MG63 (cell line): Measurements from ENCODE around the gene HOXA3. TPM values are rescaled to one million over a fixed set of nuclear protein-coding genes. Genes with fewer than 3 reads are reported as not detected.

ENCODE experiments used
- DNase-seq: peaks from one replicate; pipeline ENCODE4 v3.0.0-alpha.2; 2020
- H3K27me3 ChIP-seq: fragments of 250-450 bp; sonication (Bioruptor Pico); 2 replicates; pipeline ENCODE4 v1.5.1; 2020; ENCODE audit warnings: mild to moderate bottlenecking, moderate library complexity
- H3K36me3 ChIP-seq: fragments of 250-450 bp; sonication (Bioruptor Pico); 2 replicates; pipeline ENCODE4 v1.5.1; 2020; ENCODE audit warnings: mild to moderate bottlenecking, moderate library complexity
- H3K4me3 ChIP-seq: fragments of 250-450 bp; sonication (Bioruptor Pico); 2 replicates; pipeline ENCODE4 v1.5.1; 2020; ENCODE audit warnings: mild to moderate bottlenecking, moderate library complexity
- H3K9me3 ChIP-seq: fragments of 250-450 bp; sonication (Bioruptor Pico); 2 replicates; pipeline ENCODE4 v1.5.1; 2020; ENCODE audit warnings: mild to moderate bottlenecking, moderate library complexity
- total RNA-seq: library from RNA; depleted of rRNA; stranded (reverse); fragments of >200 nt; shearing (Covaris generic); gene quantifications from 2 replicates; pipeline ENCODE4 v1.2.3, GENCODE V29; 2014; ENCODE audit warnings: low replicate concordance

HOXA3 gene
- total RNA-seq, 1 experiment from 2014 or later, result not detected

DNA sequence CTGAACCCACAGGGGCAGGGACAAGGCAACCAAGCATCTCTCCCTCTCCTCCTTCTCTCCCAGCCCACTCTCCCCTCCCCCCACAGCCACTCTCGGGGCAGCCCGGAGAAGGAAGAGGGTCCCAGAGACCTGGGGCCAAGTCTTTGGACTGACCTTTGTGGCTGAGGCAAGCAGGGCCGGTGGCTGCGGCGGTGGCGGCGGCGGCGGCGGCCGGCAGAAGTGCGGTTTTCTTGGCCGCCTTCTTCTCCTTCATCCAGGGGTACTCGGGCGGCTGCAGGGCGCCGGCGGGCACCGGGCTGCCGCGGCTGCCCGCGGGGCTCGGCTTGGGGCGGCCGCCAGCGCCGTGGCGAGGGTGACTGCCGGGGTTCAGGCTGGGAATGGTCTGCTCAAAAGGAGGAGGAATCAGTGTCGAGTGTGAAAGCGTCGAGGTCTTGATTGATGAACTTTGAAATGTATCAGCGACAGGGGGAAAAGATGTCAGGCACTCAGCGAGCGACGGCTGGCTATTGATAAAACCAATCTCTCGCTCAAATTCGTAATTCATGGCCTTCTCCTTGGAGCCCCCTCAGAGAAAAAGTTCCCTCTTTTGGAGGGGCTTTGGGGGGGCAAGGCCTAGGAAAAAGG lies 50.3 kb downstream of the HOXA3 start:
- DNase-seq, result no peak

DNA sequence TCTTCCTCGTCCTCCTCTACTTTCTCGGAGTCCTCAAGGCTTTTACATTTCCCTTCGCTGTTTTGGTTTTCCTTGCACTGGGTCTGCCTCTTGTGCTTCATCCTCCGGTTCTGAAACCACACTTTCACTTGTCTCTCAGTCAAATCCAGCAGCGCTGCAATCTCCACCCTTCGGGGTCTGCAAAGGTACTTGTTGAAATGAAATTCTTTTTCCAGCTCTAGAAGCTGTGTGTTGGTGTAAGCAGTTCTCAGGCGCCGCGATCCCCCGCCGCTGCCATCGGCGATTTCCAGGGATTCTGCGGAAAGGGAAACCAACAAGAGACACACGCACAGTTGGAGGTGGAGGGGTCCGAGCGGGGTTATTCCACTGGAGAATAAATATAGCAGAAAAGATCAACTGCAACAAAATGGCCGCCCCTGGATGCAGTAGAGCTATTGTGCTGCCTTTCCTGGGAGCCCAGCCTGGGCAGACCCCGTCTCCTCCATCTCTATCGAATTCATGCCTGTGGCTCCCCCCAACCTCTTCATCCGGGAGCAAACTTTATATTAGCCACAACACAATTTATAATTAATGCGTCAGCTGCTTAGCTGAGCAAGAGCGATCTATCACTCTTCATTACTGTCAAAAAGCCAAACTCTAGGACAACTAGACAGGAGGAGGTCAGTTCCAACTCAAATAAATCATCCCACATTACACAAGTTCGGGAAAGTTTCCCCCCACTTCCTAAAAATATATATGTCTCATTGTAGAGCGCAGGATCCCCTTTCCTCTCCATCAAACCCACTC lies 51.0 kb downstream of the HOXA3 start:
- Histone ChIP-seq H3K36me3 (peaks cover 20% of the 10 kb centered on the region), H3K9me3 (no peaks in the 10 kb centered on the region), H3K27me3 (no peaks in the 10 kb centered on the region), H3K4me3 (no peak overlapping the region)
- DNase-seq, result no peak

More for the DNA sequence above, 50.3 kb downstream of the HOXA3 start:
- H3K27me3 ChIP-seq, result no peaks in the 10 kb centered on the region
- no peaks in the 10 kb centered on the region for H3K9me3 ChIP-seq
- no peak overlapping the region for H3K4me3 ChIP-seq
- peaks cover 20% of the 10 kb centered on the region for H3K36me3 ChIP-seq

DNA sequence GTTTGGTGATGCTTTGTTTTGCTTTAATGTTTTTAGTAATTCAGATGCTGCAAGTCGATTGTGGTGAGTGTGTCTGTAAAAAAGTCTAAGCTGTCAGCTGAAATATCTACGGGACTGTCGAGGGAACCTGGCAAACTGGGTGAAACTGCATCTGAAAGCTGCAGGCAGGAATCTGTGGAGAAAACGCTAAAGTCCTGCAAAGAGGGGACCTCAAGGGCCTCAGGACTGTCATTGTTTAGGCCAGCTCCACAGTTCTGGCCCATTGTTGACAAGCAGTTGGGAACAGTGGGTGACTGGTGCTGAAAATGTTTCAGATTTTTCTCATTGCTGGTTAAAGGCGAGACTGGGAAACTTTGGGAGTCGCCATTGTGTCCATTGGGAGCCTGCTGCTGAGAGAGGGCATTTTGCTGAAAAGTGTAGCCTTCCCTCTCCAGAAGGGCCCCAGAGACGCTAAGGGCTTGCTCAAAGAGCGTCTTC lies 51.7 kb downstream of the HOXA3 start:
- no peaks in the 10 kb centered on the region for H3K27me3 ChIP-seq
- no peak overlapping the region for H3K4me3 ChIP-seq
- DNase-seq, result no peak
- H3K36me3 ChIP-seq, result peaks cover 20% of the 10 kb centered on the region
- H3K9me3 ChIP-seq, result no peaks in the 10 kb centered on the region

DNA sequence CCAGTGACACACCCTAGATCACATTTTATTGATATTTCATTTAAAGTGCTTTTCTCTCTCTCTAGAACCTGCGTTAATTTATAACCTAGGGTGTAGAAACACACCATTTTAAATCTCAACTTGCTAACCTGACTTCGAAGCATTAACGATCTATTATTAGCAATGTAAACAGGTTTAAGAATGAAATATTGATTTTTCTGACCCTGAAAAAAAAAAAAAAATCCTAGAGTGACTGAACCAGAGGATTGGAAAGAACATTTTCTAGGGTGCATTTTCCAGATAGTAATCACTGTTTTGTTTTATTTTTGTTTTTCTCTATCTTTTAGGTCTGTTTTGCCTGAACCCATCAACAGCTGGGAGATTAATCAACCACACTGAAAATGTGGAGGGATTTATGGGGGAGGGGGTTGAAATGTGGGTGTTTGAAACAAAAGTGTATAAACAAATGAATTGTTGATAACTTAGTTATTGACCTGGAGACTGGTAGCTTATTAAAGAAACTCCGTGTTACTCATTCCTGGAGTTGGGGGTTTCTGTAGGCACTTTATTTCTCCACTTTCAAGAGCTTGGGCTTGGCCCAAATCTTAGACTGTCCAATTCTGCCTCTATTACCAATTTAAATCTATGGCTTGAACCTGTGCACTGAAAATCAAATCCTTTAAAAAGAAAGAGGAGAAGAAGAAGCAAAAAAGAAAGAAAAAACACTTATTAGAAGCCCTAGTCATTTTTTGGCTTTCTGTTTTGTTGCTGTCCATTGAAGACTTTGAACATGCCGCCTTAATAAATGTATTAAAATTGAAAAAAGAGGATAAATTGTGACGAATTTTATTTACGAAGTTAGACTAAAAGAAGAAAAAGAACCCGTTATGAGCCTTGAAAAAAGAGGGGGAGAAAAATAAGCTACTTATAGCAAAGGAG lies 52.7 kb downstream of the HOXA3 start:
- Histone ChIP-seq H3K36me3 (peaks cover 20% of the 10 kb centered on the region), H3K9me3 (no peaks in the 10 kb centered on the region), H3K4me3 (no peak overlapping the region), H3K27me3 (no peaks in the 10 kb centered on the region)
- no peak for DNase-seq

DNA sequence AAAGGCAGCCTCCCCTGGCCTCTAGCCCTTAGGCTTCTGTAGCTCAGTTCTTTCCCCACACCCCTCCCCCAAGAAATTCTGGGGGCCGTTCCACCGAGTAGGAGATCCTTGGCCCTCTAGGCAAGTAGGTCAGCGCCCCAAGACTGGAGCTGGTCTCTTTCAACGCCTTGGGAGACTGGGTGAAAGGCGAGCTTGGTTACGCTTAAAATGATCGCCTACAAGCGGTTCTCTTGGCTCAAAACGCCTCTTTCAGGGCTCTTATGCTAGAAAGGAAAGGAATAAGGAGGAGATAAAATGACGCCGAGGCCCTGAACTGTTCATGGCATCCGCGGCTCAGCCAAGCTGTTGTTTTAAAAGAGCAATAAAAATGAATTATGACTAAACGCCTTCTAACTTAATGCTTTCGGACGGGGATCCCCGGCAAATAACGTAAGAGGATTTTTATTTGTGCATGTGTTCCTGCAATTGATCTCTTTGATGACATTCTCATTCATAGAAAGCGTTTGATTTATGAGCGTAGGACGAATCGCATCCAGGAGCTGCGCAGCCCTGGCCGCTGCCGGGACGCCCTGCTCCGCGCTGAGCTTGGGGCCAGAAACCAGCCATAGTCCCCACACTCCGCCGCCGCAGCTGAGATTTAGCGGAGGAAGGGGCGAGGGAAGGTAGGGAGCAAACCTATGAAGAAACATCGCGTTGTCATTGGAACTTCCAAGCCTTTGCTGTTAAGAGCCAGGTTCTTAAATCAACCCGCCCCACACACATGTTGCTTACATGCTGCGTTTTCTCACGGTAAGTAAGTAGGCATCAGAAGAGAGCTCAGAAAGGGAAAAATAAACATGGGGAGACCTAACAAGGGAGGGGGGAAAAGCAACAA lies 53.6 kb downstream of the HOXA3 start:
- Histone ChIP-seq H3K27me3 (no peaks in the 10 kb centered on the region), H3K36me3 (peaks cover 20% of the 10 kb centered on the region), H3K9me3 (no peaks in the 10 kb centered on the region), H3K4me3 (no peak overlapping the region)
- no peak for DNase-seq

DNA sequence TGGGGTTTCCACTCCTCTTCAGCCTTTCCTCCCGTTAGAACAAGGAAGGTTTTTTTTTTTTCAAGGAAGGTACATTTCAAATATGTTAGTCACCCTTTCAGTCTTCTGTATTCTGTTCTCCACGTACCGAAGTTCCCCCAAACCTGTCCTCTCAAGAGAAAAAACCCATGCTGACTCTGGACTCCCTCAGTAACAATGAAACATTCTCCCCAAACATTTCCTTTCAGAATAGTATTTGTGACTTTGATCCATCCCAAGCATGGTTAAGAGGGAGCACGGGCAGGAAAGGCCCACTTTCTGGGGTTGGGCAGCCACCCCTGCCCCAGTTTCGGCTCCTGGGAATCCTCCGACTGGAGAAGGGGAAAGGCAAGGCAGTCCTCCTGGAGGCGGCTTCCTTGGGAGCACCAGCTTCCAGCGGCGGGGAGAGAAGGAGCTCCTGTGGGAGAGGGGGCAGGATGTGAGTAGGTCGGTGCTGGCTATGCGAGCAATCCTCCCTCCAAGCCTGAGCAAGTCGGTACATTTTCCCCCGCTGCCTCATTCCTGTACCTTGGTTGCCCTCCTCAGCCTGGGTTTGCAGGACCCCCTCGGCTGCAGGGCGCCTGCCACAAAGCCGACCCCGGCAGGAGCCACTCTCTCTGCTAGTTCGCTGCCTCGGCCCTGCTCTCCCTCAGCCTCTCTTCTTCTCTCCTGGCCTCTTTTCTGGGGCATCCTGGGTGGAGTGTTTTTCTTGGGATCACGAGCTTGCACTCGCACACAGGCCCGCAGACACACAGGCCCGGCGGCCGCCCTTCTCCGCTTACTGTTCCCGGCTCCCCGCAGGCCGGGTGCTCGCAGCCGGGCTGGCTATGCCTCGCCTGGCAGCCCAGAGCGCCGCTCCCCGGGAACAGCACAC lies 54.5 kb downstream of the HOXA3 start:
- Histone ChIP-seq H3K27me3 (no peaks in the 10 kb centered on the region), H3K36me3 (peaks cover 20% of the 10 kb centered on the region), H3K4me3 (peak overlapping the region; percentile 68), H3K9me3 (no peaks in the 10 kb centered on the region)
- no peak for DNase-seq

DNA sequence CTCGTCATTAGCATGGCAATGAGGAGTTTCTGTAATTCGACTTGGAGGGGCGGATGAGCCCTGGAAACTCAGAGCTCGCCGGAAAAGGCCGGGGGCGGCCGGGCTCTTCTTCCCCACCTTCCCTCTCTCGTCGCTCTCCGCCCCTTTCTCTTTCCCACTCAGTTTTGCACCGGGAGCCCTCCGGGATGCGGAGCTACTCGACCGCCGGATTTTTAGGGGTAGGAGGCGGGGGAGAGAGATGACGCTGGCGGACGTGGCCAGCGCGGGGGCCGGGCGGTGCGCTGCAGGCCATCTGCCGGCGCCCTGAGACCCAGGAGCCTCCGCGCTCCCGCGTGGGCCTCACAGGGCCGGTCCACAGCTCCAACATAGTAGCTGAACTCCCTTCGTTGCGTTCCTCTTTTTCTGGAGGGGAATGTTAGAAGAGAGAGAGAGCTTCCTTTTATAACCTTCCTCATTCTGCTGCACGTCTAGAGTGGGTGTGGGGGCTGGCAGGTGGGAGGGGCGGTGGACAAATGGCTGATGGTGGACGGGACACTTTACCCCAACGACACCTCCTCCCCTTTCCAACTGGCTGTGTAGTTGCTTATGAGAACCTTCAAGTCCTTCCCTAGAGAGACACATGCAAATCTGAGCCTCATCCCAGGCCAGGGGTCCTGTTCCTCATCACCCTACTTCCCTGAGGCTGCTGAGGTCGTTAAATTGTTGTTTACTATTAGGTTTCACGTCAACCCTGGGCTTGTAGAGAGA lies 55.4 kb downstream of the HOXA3 start:
- DNase-seq, result peak; percentile 63
- H3K9me3 ChIP-seq, result no peaks in the 10 kb centered on the region
- no peaks in the 10 kb centered on the region for H3K27me3 ChIP-seq
- peak overlapping the region; percentile 68 for H3K4me3 ChIP-seq
- peaks cover 20% of the 10 kb centered on the region for H3K36me3 ChIP-seq

DNA sequence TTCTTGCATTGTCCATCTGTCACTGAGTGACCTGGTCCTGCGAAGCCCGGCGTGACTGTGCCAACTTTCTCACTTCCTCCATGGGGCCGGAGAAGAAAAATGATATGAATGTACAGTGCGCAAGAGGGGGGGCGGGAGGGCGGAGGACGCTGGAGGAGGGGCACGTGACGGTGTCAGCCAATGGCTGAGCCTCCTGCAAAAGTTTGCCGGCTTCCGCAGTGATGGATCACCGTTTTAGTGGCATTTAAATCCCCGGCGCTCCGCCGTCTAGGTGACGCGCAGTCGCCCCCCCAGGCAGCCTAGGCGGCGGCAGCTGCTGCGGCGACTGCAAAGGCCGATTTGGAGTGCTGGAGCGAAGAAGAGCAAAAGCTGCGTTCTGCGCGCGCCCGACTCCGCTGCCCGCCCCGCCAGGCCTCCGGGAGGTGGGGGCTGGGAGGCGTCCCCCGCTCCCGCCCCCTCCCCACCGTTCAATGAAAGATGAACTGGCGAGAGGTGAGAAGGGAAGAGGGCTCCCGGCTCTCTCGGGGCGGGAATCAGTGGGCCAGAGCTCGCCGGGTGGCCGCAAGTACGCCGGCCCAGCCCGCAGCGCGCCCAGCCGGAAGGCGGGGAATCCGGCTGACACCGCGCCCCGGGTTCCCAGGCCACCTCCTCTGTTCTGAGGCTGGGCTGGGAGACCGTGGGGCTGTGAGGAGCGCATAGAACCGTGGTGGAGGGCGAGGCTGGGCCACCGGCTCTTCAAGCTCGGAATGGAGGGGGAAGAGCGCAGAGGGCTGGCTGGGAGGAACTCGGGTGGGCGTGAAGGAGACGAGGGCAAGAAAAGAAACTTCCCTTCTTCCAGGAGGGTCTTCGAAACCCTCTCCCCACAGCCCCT lies 56.3 kb downstream of the HOXA3 start, which contains the start of gene HOXA1:
Gene HOXA1, minus strand, starts transcription at position 104 of the 871 bp plus-strand sequence. Its CDS starts 88 bp downstream, at position 16.
- no peaks in the 10 kb centered on the region for H3K27me3 ChIP-seq
- H3K4me3 ChIP-seq, result peak within 1 kb of the TSS; percentile 68
- peak; percentile 86 for DNase-seq
- H3K9me3 ChIP-seq, result no peaks in the 10 kb centered on the region
- H3K36me3 ChIP-seq, result peaks cover 17% of the 10 kb centered on the region

DNA sequence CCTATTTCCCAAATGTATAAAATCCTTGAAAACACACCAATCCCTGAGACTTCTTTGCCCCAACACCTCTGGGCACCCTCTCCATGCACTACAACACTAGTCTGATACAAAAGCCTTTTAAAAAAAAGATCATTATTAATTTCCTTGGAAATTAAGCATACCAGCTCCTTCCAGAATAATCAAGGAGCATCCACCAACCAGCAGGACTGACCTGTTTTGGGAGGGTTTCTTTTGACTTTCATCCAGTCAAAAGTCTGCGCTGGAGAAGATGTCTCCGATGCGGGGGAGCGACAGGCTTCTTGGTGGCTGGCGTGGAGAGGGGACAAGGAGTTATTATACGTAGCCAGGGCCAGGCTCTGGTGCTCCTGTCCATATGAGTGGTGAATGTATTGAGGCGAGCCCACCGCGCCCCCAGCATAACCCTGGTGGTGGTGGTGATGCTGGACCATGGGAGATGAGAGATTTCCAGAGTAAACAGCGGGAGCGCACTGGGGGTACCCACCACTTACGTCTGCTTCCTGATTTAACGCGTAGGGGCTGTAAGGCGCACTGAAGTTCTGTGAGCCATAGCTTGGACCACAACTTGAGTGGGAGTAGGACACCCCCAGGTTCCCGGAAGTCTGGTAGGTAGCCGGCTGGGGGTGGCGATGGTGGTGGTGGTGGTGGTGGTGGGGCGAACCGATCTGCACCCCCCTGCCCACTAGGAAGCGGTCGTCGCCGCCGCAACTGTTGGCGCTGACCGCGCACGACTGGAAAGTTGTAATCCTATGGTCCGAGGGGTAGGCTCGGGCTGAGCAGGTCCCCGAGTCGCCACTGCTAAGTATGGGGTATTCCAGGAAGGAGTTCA lies 57.1 kb downstream of the HOXA3 start:
- Histone ChIP-seq H3K36me3 (peaks cover 9% of the 10 kb centered on the region), H3K27me3 (no peaks in the 10 kb centered on the region), H3K9me3 (no peaks in the 10 kb centered on the region), H3K4me3 (peak overlapping the region; percentile 68)
- DNase-seq, result no peak

DNA sequence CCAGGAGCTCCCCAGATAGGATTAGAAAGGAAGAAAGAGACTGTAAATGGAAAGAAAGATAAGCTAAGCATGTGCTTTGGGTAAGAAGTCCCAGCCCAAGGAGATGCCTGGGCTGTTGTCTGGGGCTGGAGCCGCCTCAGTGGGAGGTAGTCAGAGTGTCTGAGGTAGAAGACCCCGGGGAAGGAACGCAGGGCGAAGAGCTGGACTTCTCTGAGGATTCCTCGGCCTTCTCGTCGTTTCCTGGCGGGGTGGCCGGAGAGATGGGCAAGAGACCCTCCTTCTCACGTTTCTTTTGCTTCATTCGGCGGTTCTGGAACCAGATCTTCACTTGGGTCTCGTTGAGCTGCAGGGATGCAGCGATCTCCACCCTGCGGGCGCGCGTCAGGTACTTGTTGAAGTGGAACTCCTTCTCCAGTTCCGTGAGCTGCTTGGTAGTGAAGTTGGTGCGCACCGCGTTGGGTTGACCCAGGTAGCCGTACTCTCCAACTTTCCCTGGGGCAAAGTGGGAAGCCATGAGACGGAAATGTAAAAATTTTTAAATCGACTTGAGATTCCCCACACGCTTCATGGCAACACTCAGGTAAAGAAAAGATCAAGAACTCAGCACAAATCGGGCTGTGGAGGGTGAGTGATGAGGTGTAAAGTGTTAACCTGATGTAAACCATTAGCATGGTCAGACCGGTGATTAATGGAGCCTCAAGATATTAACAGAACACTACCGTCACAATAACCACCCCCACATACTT lies 57.9 kb downstream of the HOXA3 start:
- Histone ChIP-seq H3K36me3 (peaks cover 7% of the 10 kb centered on the region), H3K9me3 (no peaks in the 10 kb centered on the region), H3K27me3 (no peaks in the 10 kb centered on the region), H3K4me3 (no peak overlapping the region)
- DNase-seq, result no peak

DNA sequence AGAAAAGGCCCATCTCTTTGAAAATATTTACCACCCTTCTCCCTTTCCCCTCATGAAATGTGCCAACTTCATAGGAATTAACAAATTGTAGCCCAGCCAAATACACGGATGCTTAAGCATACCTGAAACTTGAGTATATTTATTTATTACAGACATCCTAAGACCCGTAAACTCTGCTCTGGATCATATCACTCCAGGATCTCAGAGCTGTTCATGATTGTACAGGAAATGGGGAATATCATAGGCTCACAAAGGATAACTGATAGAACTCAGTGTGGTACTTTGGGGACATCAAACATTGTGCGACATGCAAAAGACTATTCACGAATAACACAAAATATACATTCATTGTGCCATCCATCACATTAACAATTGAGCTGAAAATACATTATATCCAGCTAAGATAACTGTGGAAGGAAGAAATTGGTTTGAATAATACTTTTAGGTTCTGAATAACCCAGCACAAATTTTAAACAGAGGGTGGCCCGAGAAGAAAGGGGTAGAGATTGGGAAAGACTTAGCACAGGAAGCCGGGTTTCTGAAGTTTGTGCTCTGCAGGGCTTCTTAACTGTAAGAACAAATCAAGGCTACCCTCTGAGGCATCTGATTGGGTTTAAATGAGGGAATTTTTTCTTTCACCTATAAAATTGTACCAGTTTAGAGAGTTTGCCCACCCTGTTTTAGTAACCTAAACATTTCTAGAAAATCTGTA lies 59.0 kb downstream of the HOXA3 start:
- H3K27me3 ChIP-seq, result no peaks in the 10 kb centered on the region
- no peaks in the 10 kb centered on the region for H3K9me3 ChIP-seq
- no peak overlapping the region for H3K4me3 ChIP-seq
- no peaks in the 10 kb centered on the region for H3K36me3 ChIP-seq
- no peak for DNase-seq

DNA sequence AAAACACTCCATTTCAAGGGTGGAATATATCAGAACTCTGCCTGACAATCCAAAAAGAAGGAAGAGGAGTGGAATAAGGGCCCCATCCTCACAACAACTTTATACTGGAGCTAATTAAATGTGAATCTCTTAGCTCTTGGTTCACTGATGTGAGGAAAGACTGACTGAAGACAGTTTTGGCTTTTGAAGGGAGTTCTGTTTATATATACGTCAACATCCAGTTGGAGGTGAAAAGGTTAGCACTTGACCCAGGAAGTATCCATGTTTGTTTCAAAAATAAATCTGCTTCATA lies 59.6 kb downstream of the HOXA3 start:
- Histone ChIP-seq H3K4me3 (no peak overlapping the region), H3K9me3 (no peaks in the 10 kb centered on the region), H3K27me3 (no peaks in the 10 kb centered on the region), H3K36me3 (no peaks in the 10 kb centered on the region)
- no peak for DNase-seq
